Duodenal mucosa (tissue), 2 donors: ENCODE measurements around the gene EIF4G3.

Source experiments
- H3K27ac ChIP-seq: one replicate; pipeline ENCODE4 v1.7.0; 2013; ENCODE audit warnings: low read depth, low read length
- H3K27me3 ChIP-seq, 2 donors: one replicate each; pipeline ENCODE4 v1.7.0; 2013; ENCODE audit warnings: low read length in 2 of 2, control low read depth in 1 of 2; ENCODE audit not compliant: insufficient read depth in 2 of 2, control insufficient read depth in 1 of 2
- H3K36me3 ChIP-seq, 2 donors: one replicate each; pipeline ENCODE4 v1.7.0; 2013; ENCODE audit warnings: low read length in 2 of 2, control low read depth in 1 of 2; ENCODE audit not compliant: insufficient read depth in 2 of 2, control insufficient read depth in 1 of 2
- H3K4me1 ChIP-seq, 2 donors: one replicate each; pipeline ENCODE4 v1.7.0; 2013; ENCODE audit warnings: low read length in 2 of 2, control low read depth in 1 of 2; ENCODE audit not compliant: insufficient read depth in 2 of 2, control insufficient read depth in 1 of 2
- H3K4me3 ChIP-seq, 2 donors: one replicate each; pipeline ENCODE4 v1.7.0; 2013; ENCODE audit warnings: low read length in 2 of 2, low read depth in 1 of 2
- H3K9ac ChIP-seq, 2 donors: one replicate each; pipeline ENCODE4 v1.7.0; 2013; ENCODE audit warnings: low read length in 2 of 2, low read depth in 1 of 2
- H3K9me3 ChIP-seq, 2 donors: one replicate each; pipeline ENCODE4 v1.7.0; 2013; ENCODE audit warnings: low read length in 2 of 2, control low read depth in 1 of 2; ENCODE audit not compliant: control insufficient read depth in 1 of 2

Gene EIF4G3

GRCh38 chr1:20988943-20989342 lies 187.8 kb downstream of the EIF4G3 start:
- no peaks in the 10 kb centered on the region for H3K36me3 ChIP-seq
- H3K9ac ChIP-seq, result no peak overlapping the region

DNA sequence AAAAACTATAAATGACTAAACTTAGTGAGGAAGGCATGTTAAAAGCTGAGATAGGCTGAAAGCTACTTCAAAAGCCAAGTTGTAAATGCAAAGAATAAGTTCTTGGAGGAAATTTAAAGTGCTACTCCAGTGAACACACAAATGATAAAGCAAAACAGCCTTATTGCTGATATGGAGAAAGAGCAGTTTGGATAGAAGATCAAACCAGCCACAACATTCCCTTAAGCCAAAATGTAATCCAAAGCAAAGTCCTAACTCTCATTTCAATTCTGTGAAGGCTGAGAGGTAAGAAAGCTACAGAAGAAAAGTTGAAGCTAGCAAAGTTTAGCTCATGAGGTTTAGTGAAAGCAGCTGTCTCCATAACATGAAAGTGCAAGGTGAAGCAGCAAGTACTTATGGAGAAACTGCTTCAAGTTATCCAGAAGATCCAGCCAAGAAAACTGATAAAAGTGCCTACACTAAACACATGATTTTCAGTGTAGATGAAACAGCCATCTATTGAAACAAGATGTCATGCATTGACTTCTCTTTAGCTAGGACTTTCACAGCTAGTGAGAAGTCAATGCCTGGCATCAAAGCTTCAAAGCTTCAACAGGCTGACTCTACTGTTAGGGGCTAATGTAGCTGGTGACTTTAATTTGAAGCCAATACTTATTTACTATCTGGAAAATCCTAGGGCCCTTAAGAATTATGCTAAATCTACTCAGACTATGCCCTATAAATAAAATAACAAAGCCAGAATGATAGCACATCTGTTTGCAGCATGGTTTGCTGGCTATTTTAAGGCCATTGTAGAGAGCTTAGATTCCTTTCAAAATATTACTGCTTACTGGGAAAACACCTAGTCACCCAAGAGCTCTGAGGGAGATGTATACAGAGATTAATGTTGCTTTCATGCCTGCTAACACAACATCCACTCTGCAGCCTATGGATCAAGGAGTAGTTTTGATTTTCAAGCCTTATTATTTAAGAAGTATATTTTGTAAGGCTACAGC lies 188.6 kb downstream of the EIF4G3 start:
- Histone ChIP-seq H3K27ac (no peak overlapping the region), H3K36me3 (no peaks in the 10 kb centered on the region), H3K9ac (no peak overlapping the region), H3K27me3 (no peaks in the 10 kb centered on the region), H3K4me1 (peaks cover 0 to 8% of the 10 kb centered on the region in 2 donors), H3K4me3 (no peak overlapping the region), H3K9me3 (no peaks in the 10 kb centered on the region)

More at GRCh38 chr1:20988943-20989342, 187.8 kb downstream of the EIF4G3 start:
- Histone ChIP-seq H3K27me3 (no peaks in the 10 kb centered on the region), H3K27ac (no peak overlapping the region), H3K4me3 (no peak overlapping the region), H3K4me1 (peaks cover 0 to 8% of the 10 kb centered on the region in 2 donors), H3K9me3 (no peaks in the 10 kb centered on the region)

GRCh38 chr1:20983297-20983889 lies 193.3 kb downstream of the EIF4G3 start:
- Histone ChIP-seq H3K9ac (no peak overlapping the region), H3K9me3 (no peaks in the 10 kb centered on the region), H3K27ac (no peak overlapping the region), H3K27me3 (no peaks in the 10 kb centered on the region), H3K4me1 (no peaks in the 10 kb centered on the region), H3K36me3 (peaks cover 0 to 3% of the 10 kb centered on the region in 2 donors), H3K4me3 (no peak overlapping the region)

GRCh38 chr1:20982316-20982715 lies 194.4 kb downstream of the EIF4G3 start:
- Histone ChIP-seq H3K9me3 (no peaks in the 10 kb centered on the region), H3K27ac (no peak overlapping the region), H3K36me3 (peaks cover 0 to 3% of the 10 kb centered on the region in 2 donors), H3K27me3 (no peaks in the 10 kb centered on the region), H3K4me3 (no peak overlapping the region), H3K4me1 (no peaks in the 10 kb centered on the region), H3K9ac (no peak overlapping the region)

DNA sequence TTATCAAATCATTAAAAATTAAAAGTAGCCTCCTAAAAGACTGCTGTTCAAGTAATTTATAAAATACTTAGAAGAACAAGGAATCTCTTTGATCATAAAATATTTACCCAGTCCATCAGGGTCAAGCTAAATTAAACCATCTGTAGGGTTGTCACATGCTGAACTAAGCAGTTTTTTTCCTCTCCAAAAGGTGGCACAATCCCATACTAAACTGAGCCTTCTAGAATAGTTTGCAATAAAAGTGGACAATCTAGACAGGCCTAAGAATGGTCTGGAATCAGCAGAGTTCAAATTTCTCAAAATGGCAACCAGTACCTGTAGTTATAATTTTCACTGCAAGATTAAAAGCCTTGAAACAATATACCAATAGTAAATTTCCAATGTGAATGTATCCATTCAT lies 194.8 kb downstream of the EIF4G3 start:
- Histone ChIP-seq H3K27me3 (no peaks in the 10 kb centered on the region), H3K9ac (no peak overlapping the region), H3K4me3 (no peak overlapping the region), H3K27ac (no peak overlapping the region), H3K36me3 (peaks cover 0 to 3% of the 10 kb centered on the region in 2 donors), H3K4me1 (no peaks in the 10 kb centered on the region), H3K9me3 (no peaks in the 10 kb centered on the region)

- Histone ChIP-seq H3K9me3 (no peaks in the 10 kb centered on the region), H3K4me1 (no peaks in the 10 kb centered on the region), H3K27me3 (no peaks in the 10 kb centered on the region), H3K36me3 (peaks cover 0 to 3% of the 10 kb centered on the region in 2 donors), H3K27ac (no peak overlapping the region), H3K4me3 (no peak overlapping the region), H3K9ac (no peak overlapping the region)
Observed at GRCh38 chr1:20980051-20980450, 196.6 kb downstream of the EIF4G3 start.

DNA sequence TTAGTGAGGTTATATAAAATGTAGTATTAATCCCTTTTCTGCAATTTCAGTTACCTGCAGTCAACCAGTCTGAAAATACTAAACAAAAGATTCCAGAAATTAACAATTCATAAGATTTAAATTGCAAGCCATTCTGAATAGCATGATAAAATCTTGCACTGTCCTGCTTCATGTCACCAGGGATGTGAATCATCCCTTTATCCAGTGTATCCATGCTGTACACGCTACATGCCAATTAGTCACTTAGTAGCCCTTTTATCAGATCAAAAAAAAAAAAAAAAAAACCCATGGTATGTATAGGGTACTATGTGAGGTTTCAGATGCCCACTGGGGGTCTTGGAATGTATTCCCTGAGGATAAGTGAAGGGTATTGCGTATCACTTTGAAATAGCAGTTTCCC lies 198.3 kb downstream of the EIF4G3 start:
- Histone ChIP-seq H3K27ac (no peak overlapping the region), H3K27me3 (no peaks in the 10 kb centered on the region), H3K36me3 (peaks cover 0 to 3% of the 10 kb centered on the region in 2 donors), H3K4me1 (no peaks in the 10 kb centered on the region), H3K9me3 (no peaks in the 10 kb centered on the region), H3K4me3 (no peak overlapping the region), H3K9ac (no peak overlapping the region)

- H3K4me1 ChIP-seq, result no peaks in the 10 kb centered on the region
- H3K27me3 ChIP-seq, result no peaks in the 10 kb centered on the region
- H3K9me3 ChIP-seq, result no peaks in the 10 kb centered on the region
- no peak overlapping the region for H3K27ac ChIP-seq
- no peak overlapping the region for H3K4me3 ChIP-seq
- peaks cover 4 to 15% of the 10 kb centered on the region in 2 donors for H3K36me3 ChIP-seq
- no peak overlapping the region for H3K9ac ChIP-seq
Observed at GRCh38 chr1:20975668-20976067, 201.0 kb downstream of the EIF4G3 start.

DNA sequence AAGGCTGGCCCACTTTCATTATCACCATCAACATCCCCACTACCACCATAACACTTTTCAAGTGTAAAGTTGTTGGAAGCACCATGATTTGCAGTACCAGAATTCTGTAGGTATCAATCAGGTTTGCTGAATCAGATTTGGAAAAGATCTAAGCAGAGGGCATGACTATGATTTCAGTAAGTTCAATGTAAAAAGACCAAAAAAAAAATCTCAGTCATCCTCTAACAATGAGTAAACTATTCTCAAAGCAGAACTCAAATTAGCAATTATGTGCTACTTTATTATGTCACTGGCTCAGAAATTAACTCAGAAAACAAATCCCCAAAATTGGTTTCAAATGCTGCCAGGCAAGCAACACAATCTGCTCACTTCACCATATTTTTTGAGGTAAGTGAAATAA lies 201.7 kb downstream of the EIF4G3 start:
- no peaks in the 10 kb centered on the region for H3K9me3 ChIP-seq
- H3K9ac ChIP-seq, result no peak overlapping the region
- H3K4me3 ChIP-seq, result no peak overlapping the region
- no peaks in the 10 kb centered on the region for H3K27me3 ChIP-seq
- H3K36me3 ChIP-seq, result peaks cover 4 to 15% of the 10 kb centered on the region in 2 donors
- H3K4me1 ChIP-seq, result no peaks in the 10 kb centered on the region
- H3K27ac ChIP-seq, result no peak overlapping the region

GRCh38 chr1:20974069-20974468 lies 202.6 kb downstream of the EIF4G3 start:
- Histone ChIP-seq H3K4me1 (no peaks in the 10 kb centered on the region), H3K9me3 (no peaks in the 10 kb centered on the region), H3K9ac (no peak overlapping the region), H3K4me3 (no peak overlapping the region), H3K27ac (no peak overlapping the region), H3K36me3 (peaks cover 4 to 20% of the 10 kb centered on the region in 2 donors), H3K27me3 (no peaks in the 10 kb centered on the region)
